IMR-90 (cell line): ENCODE results near the gene NR4A3. TPM values are rescaled to one million over a fixed set of nuclear protein-coding genes. Genes with fewer than 3 reads are reported as not detected.

Experiments
- ATAC-seq: fragments of 200-7000 bp; cut with Tn5 transposase; 2 replicates; pipeline ENCODE4 v1.9.1; 2020; ENCODE audit warnings: low read depth, mild to moderate bottlenecking, moderate library complexity
- BruUV-seq: library from RNA; stranded (reverse); fragments of 400-500 nt; replicated peaks from 2 replicates; lab custom pipeline; 2021; lab: Mats Ljungman, UMichigan
- CTCF ChIA-PET: fragments of 300-600 bp; formaldehyde crosslinking; extraction: SDS; loops from one replicate; lab custom pipeline; 2021; ENCODE audit warnings: antibody characterized with exemption; lab: Yijun Ruan, JAX
- POLR2A ChIA-PET: fragments of 300-600 bp; sonication (Branson Sonifier 250); formaldehyde crosslinking; loops from one replicate; lab custom pipeline; 2022; ENCODE audit warnings: antibody characterized with exemption; ENCODE audit not compliant: unreplicated experiment; lab: Charles Lee
- DNase-seq: peaks from one replicate; pipeline ENCODE4 v3.0.0; 2013
- H2AFZ ChIP-seq: replicated peaks from 2 replicates; pipeline ENCODE3; 2013; ENCODE audit warnings: low read length, mild to moderate bottlenecking; ENCODE audit not compliant: poor library complexity
- H2AK5ac ChIP-seq: 2 replicates; pipeline ENCODE4 v1.6.1; 2013; ENCODE audit warnings: low read depth, low read length, inconsistent platforms
- H2AK9ac ChIP-seq: replicated peaks from 2 replicates; pipeline ENCODE3; 2013; ENCODE audit warnings: mild to moderate bottlenecking, low read depth, low read length, moderate library complexity; ENCODE audit not compliant: poor library complexity
- H2BK120ac ChIP-seq: 2 replicates; pipeline ENCODE4 v1.6.1; 2013; ENCODE audit warnings: low read depth, low read length, inconsistent platforms
- H2BK15ac ChIP-seq: 3 replicates; pipeline ENCODE4 v1.6.1; 2013; ENCODE audit warnings: low read depth, low read length, inconsistent platforms
- H2BK20ac ChIP-seq: 2 replicates; pipeline ENCODE4 v1.6.1; 2013; ENCODE audit warnings: low read depth, mild to moderate bottlenecking, inconsistent platforms, low read length, moderate library complexity
- H2BK5ac ChIP-seq: 2 replicates; pipeline ENCODE4 v1.6.1; 2013; ENCODE audit warnings: mild to moderate bottlenecking, low read depth, low read length, inconsistent platforms; ENCODE audit not compliant: poor library complexity, severe bottlenecking
- H3K14ac ChIP-seq: replicated peaks from 2 replicates; pipeline ENCODE4 v1.6.1; 2013; ENCODE audit warnings: low read depth, low read length, inconsistent platforms
- H3K18ac ChIP-seq: 2 replicates; pipeline ENCODE4 v1.6.1; 2013; ENCODE audit warnings: low read depth, low read length, control low read depth
- H3K23ac ChIP-seq: 2 replicates; pipeline ENCODE4 v1.6.1; 2013; ENCODE audit warnings: low read depth, low read length, inconsistent platforms
- H3K27ac ChIP-seq: 2 replicates; pipeline ENCODE4 v1.5.1; 2013; ENCODE audit warnings: mild to moderate bottlenecking, control low read depth, low read length; ENCODE audit not compliant: insufficient read depth
- H3K27me3 ChIP-seq: 2 replicates; pipeline ENCODE4 v1.6.1; 2013; ENCODE audit warnings: low read length; ENCODE audit not compliant: control insufficient read depth, insufficient read depth
- H3K36me3 ChIP-seq: 2 replicates; pipeline ENCODE4 v1.6.1; 2013; ENCODE audit warnings: low read length, mixed read lengths; ENCODE audit not compliant: control insufficient read depth, insufficient read depth
- H3K4ac ChIP-seq: 2 replicates; pipeline ENCODE4 v1.6.1; 2013; ENCODE audit warnings: low read depth, low read length, inconsistent platforms
- H3K4me1 ChIP-seq: 2 replicates; pipeline ENCODE4 v1.6.1; 2013; ENCODE audit warnings: low read length, mixed read lengths; ENCODE audit not compliant: control insufficient read depth, insufficient read depth
- H3K4me2 ChIP-seq: 2 replicates; pipeline ENCODE4 v1.6.1; 2013; ENCODE audit warnings: low read depth, mild to moderate bottlenecking, control low read depth, low read length, moderate library complexity
- H3K4me3 ChIP-seq: 2 replicates; pipeline ENCODE4 v1.5.1; 2013; ENCODE audit warnings: low read depth, mild to moderate bottlenecking, control low read depth, low read length, moderate library complexity; ENCODE audit not compliant: insufficient read depth
- H3K56ac ChIP-seq: 2 replicates; pipeline ENCODE4 v1.6.1; 2013; ENCODE audit warnings: low read length, inconsistent platforms; ENCODE audit not compliant: insufficient read depth; ENCODE audit errors: extremely low read depth
- H3K79me1 ChIP-seq, 2 experiments: 2 replicates each; pipeline ENCODE4 v1.6.1; 2013; ENCODE audit warnings: low read length in 2 of 2, inconsistent platforms in 1 of 2, low read depth in 1 of 2
- H3K9ac ChIP-seq: 2 replicates; pipeline ENCODE4 v1.6.1; 2013; ENCODE audit warnings: low read depth, low read length, control low read depth
- H3K9me1 ChIP-seq: 2 replicates; pipeline ENCODE4 v1.6.1; 2013; ENCODE audit warnings: low read length, inconsistent platforms; ENCODE audit not compliant: insufficient read depth
- H3K9me3 ChIP-seq: 2 replicates; pipeline ENCODE4 v1.6.1; 2013; ENCODE audit warnings: low read length; ENCODE audit not compliant: control insufficient read depth, insufficient read depth
- H4K20me1 ChIP-seq: 2 replicates; pipeline ENCODE4 v1.6.1; 2013; ENCODE audit warnings: low read length, inconsistent platforms; ENCODE audit not compliant: insufficient read depth
- H4K5ac ChIP-seq: 2 replicates; pipeline ENCODE4 v1.6.1; 2013; ENCODE audit warnings: mild to moderate bottlenecking, low read depth, low read length, control low read depth
- H4K8ac ChIP-seq, 2 experiments: 2 replicates each; pipeline ENCODE4 v1.6.1; 2013; ENCODE audit warnings: low read depth in 2 of 2, low read length in 2 of 2, control low read depth in 1 of 2, inconsistent platforms in 1 of 2
- H4K91ac ChIP-seq: 2 replicates; pipeline ENCODE4 v1.6.1; 2013; ENCODE audit warnings: low read depth, low read length, inconsistent platforms; ENCODE audit not compliant: insufficient read depth
- BHLHE40 ChIP-seq: fragments of 150-350 bp; IDR thresholded peaks from 2 replicates; pipeline ENCODE4 v1.6.1; 2016; ENCODE audit warnings: mild to moderate bottlenecking, low read depth, low read length
- CEBPB ChIP-seq: IDR thresholded peaks from 2 replicates; pipeline ENCODE4 v1.6.1; 2012; ENCODE audit warnings: low read depth, low read length, improper control_type of control experiment
- CHD1 ChIP-seq: IDR thresholded peaks from 2 replicates; pipeline ENCODE4 v1.6.1; 2012; ENCODE audit warnings: low read depth, low read length, improper control_type of control experiment
- CTCF ChIP-seq: conservative IDR thresholded peaks from 2 replicates; pipeline ENCODE4 v1.5.1; 2012; ENCODE audit warnings: mild to moderate bottlenecking, low read depth, low read length, improper control_type of control experiment
- ELK1 ChIP-seq: fragments of 150-350 bp; IDR thresholded peaks from 2 replicates; pipeline ENCODE4 v1.6.1; 2016; ENCODE audit warnings: low read depth, mild to moderate bottlenecking, low read length, moderate library complexity, borderline replicate concordance
- FOS ChIP-seq: fragments of 150-350 bp; IDR thresholded peaks from 2 replicates; pipeline ENCODE4 v1.6.1; 2016; ENCODE audit warnings: low read depth, low read length
- MAFK ChIP-seq: IDR thresholded peaks from 2 replicates; pipeline ENCODE4 v1.6.1; 2012; ENCODE audit warnings: low read depth, low read length, improper control_type of control experiment
- MAZ ChIP-seq: IDR thresholded peaks from 2 replicates; pipeline ENCODE4 v1.6.1; 2012; ENCODE audit warnings: low read depth, mild to moderate bottlenecking, low read length, improper control_type of control experiment, moderate library complexity, borderline replicate concordance
- MXI1 ChIP-seq: IDR thresholded peaks from 2 replicates; pipeline ENCODE4 v1.6.1; 2012; ENCODE audit warnings: low read depth, mild to moderate bottlenecking, low read length, moderate library complexity, borderline replicate concordance
- NFE2L2 ChIP-seq: fragments of 150-350 bp; IDR thresholded peaks from 2 replicates; pipeline ENCODE4 v1.6.1; 2016; ENCODE audit warnings: low read depth, mild to moderate bottlenecking, low read length
- POLR2A ChIP-seq: IDR thresholded peaks from 2 replicates; pipeline ENCODE4 v1.6.1; 2012; ENCODE audit warnings: mild to moderate bottlenecking, low read depth, low read length
- RAD21 ChIP-seq: IDR thresholded peaks from 2 replicates; pipeline ENCODE4 v1.6.1; 2012; ENCODE audit warnings: low read length, improper control_type of control experiment
- RCOR1 ChIP-seq: IDR thresholded peaks from 2 replicates; pipeline ENCODE4 v1.6.1; 2012; ENCODE audit warnings: mild to moderate bottlenecking, low read length, improper control_type of control experiment; ENCODE audit not compliant: insufficient replicate concordance
- RFX5 ChIP-seq: IDR thresholded peaks from 2 replicates; pipeline ENCODE4 v1.8.0; 2012; ENCODE audit warnings: low read depth, mild to moderate bottlenecking, low read length, moderate library complexity
- SMC3 ChIP-seq: fragments of 150-350 bp; IDR thresholded peaks from 2 replicates; pipeline ENCODE4 v1.6.1; 2016; ENCODE audit warnings: low read depth, mild to moderate bottlenecking, antibody characterized with exemption, low read length, moderate library complexity
- USF2 ChIP-seq: fragments of 150-350 bp; IDR thresholded peaks from 2 replicates; pipeline ENCODE4 v1.6.1; 2017; ENCODE audit warnings: mild to moderate bottlenecking, antibody characterized with exemption, low read length, low read depth
- WGBS, 2 experiments: methylation state at CpG; one replicate each; pipeline versions ENCODE4 v1.1.5 to v1.1.7; 2013; ENCODE audit warnings: missing lambda C conversion rate in 2 of 2; ENCODE audit not compliant: insufficient read length in 1 of 2; ENCODE audit errors: extremely low coverage in 2 of 2; 5-methylcytosine and 5-hydroxymethylcytosine counted together
- dilution Hi-C: fragments of 300-500 bp; cut with HindIII; formaldehyde crosslinking; loops from one replicate; pipeline ENCODE4 v1.14.3; 2018; ENCODE audit warnings: low sequenced_read_pairs; ENCODE audit not compliant: unreplicated experiment
- in situ Hi-C: fragments of 300-500 bp; cut with MboI; formaldehyde crosslinking; loops from 3 replicates; pipeline ENCODE4 v1.14.3; 2019; ENCODE audit warnings: low sequenced_read_pairs, inconsistent platforms, mixed read lengths
- intact Hi-C: fragments of 100-400 bp; cut with micrococcal nuclease; formaldehyde crosslinking; loops from 2 replicates; pipeline ENCODE4 v1.10.0; 2022
- polyA plus RNA-seq, 3 experiments: library from polyadenylated mRNA; depleted of rRNA; stranded (reverse); fragments of >200 nt; gene quantifications; 2 replicates each; pipeline ENCODE4 v1.2.3, GENCODE V29; 2012; ENCODE audit warnings: low replicate concordance in 1 of 3
- total RNA-seq: library from RNA; depleted of rRNA; stranded (reverse); fragments of >200 nt; gene quantifications from 2 replicates; pipeline ENCODE4 v1.2.3, GENCODE V29; 2012

NR4A3 gene
- total and polyA plus RNA-seq, 2 of the 4 experiments (the other 2 are of a cell fraction) = 0.27 to 0.54 TPM

GRCh38 chr9:99816392-99816791, 5.3 kb upstream of the NR4A3 start:
- Histone ChIP-seq H3K9ac (no peak overlapping the region), H3K14ac (no peak overlapping the region), H4K5ac (no peak overlapping the region), H3K23ac (no peak overlapping the region), H2AFZ (no peak overlapping the region), H3K27ac (no peak overlapping the region), H3K36me3 (no peaks in the 10 kb centered on the region), H4K8ac (no peak overlapping the region), H3K4ac (no peak overlapping the region), H2BK15ac (no peak overlapping the region), H3K9me1 (peaks cover 4% of the 10 kb centered on the region; the same call in 1 of the 2 replicates), H3K9me3 (no peaks in the 10 kb centered on the region), H2BK5ac (no peak overlapping the region), H2AK5ac (no peak overlapping the region), H3K4me3 (no peak overlapping the region), H3K79me1 (peaks cover 4 to 15% of the 10 kb centered on the region in 2 experiments; a peak in 3 of 4 replicates), H2BK20ac (no peak overlapping the region), H3K4me1 (peaks cover 9% of the 10 kb centered on the region), H3K4me2 (no peak overlapping the region), H2BK120ac (no peak overlapping the region), H3K27me3 (no peaks in the 10 kb centered on the region), H3K56ac (no peak overlapping the region), H2AK9ac (no peak overlapping the region), H4K91ac (no peak overlapping the region), H4K20me1 (peaks cover 4% of the 10 kb centered on the region; the same call in 1 of the 2 replicates), H3K18ac (no peak overlapping the region)
- ATAC-seq (no peak), DNase-seq (no peak)
- BruUV-seq = no TSS peak
- intact Hi-C loops = no loop called here
- TF ChIP-seq FOS (no peak), MXI1 (no peak), RCOR1 (no peak), CHD1 (no peak), SMC3 (no peak), POLR2A (no peak), CTCF (no peak), NFE2L2 (no peak), RFX5 (no peak), USF2 (no peak), MAZ (no peak), MAFK (no peak), RAD21 (no peak), ELK1 (no peak), BHLHE40 (no peak), CEBPB (no peak)
- in situ Hi-C loops = loop anchor here (25.0 kb wide), 2 partner anchors 396 to 554 kb away; no protein-coding TSS in a partner anchor
- WGBS, 2 experiments = no CpG with 5 or more reads among the region's 3 CpGs
- CTCF ChIA-PET = no interaction called here
- dilution Hi-C loops = no loop called here
- POLR2A ChIA-PET = no interaction called here
